PFSK-1 (cell line): Measurements from ENCODE around the gene TSKU.

ENCODE experiments used
- FOXP2 ChIP-seq: optimal IDR thresholded peaks from 2 replicates; pipeline ENCODE3; 2011; ENCODE audit warnings: borderline replicate concordance, control low read depth, inconsistent platforms; ENCODE audit not compliant: insufficient read depth; ENCODE audit errors: extremely low read length, extremely low read depth
- POLR2AphosphoS5 ChIP-seq: IDR thresholded peaks from 2 replicates; pipeline ENCODE4 v1.6.1; 2012; ENCODE audit warnings: low read depth, mild to moderate bottlenecking, control low read depth, low read length, moderate library complexity
- REST ChIP-seq, 2 experiments: IDR thresholded peaks; 2 replicates each; pipeline versions ENCODE4 v1.6.1 to v1.8.0; 2011 to 2012; ENCODE audit warnings: low read depth in 2 of 2, low read length in 2 of 2, control low read depth in 1 of 2, inconsistent platforms in 1 of 2, mild to moderate bottlenecking in 1 of 2, moderate library complexity in 1 of 2; ENCODE audit not compliant: insufficient read depth in 1 of 2
- SIN3A ChIP-seq: IDR thresholded peaks from 2 replicates; pipeline ENCODE4 v1.6.1; 2012; ENCODE audit warnings: mild to moderate bottlenecking, low read length, moderate library complexity, borderline replicate concordance; ENCODE audit not compliant: insufficient read depth
- TAF1 ChIP-seq: IDR thresholded peaks from 2 replicates; pipeline ENCODE4 v1.6.1; 2012; ENCODE audit warnings: low read length, control low read depth, borderline replicate concordance; ENCODE audit not compliant: insufficient read depth

The TSKU gene

GRCh38 chr11:76823481-76824028 lies 40.4 kb downstream of the TSKU start:
- no peak for TF ChIP-seq REST (IDR thresholded peaks at IDR 0.05; ENCODE audit: insufficient read depth in 1 of 2, low read depth in 2 of 2, low read length in 2 of 2)
- TF ChIP-seq POLR2AphosphoS5: no peak
- no peak for TF ChIP-seq SIN3A
- TF ChIP-seq FOXP2: no peak
- no peak for TF ChIP-seq TAF1

- TF ChIP-seq FOXP2: no peak
- no peak for TF ChIP-seq SIN3A
- no peak for TF ChIP-seq TAF1
These were observed 41.2 kb downstream of the TSKU start for GRCh38 chr11:76824083-76824939.

GRCh38 chr11:76824980-76825725 lies 42.0 kb downstream of the TSKU start:
- TF ChIP-seq REST (IDR thresholded peaks at IDR 0.05; ENCODE audit: insufficient read depth in 1 of 2, low read depth in 2 of 2, low read length in 2 of 2): no peak
- TF ChIP-seq FOXP2: no peak
- TF ChIP-seq TAF1: no peak
- TF ChIP-seq POLR2AphosphoS5: no peak
- no peak for TF ChIP-seq SIN3A

- TF ChIP-seq TAF1: no peak
- no peak for TF ChIP-seq SIN3A
- no peak for TF ChIP-seq POLR2AphosphoS5
- TF ChIP-seq REST (IDR thresholded peaks at IDR 0.05; ENCODE audit: insufficient read depth in 1 of 2, low read depth in 2 of 2, low read length in 2 of 2): no peak
- TF ChIP-seq FOXP2: no peak
These were observed 42.7 kb downstream of the TSKU start for GRCh38 chr11:76825726-76826396.

GRCh38 chr11:76830639-76831327 lies 47.6 kb downstream of the TSKU start:
- TF ChIP-seq TAF1: no peak
- TF ChIP-seq REST (IDR thresholded peaks at IDR 0.05; ENCODE audit: insufficient read depth in 1 of 2, low read depth in 2 of 2, low read length in 2 of 2): no peak
- no peak for TF ChIP-seq POLR2AphosphoS5
- TF ChIP-seq SIN3A: no peak
- TF ChIP-seq FOXP2: no peak
